HG02759 (cell line): ENCODE results near the gene C5.

ENCODE experiments used
- ATAC-seq: cut with Tn5 transposase; IDR thresholded peaks from one replicate; pipeline ENCODE4 v1.9.1; 2021; ENCODE audit warnings: mild to moderate bottlenecking, moderate library complexity; ENCODE audit not compliant: unreplicated experiment

The C5 gene

DNA sequence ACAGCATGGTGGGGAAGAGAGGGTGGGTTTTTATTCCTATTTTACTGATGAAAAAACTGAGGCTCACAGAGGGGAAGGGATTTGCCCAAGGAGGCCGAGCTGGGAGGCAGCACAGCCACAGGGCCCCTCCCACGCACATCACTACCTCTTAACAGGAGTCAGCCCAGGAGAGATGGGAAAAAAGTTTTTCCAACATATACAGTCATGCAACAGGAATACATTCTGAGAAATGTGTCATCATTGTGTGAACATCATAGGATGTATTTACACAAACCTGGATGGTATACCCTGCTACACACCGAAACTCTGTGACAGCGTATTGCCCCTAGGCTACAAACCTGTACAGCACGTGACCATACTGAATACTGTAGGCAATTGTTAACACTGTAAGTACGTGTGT lies 135.1 kb downstream of the C5 start:
- no peak for ATAC-seq

DNA sequence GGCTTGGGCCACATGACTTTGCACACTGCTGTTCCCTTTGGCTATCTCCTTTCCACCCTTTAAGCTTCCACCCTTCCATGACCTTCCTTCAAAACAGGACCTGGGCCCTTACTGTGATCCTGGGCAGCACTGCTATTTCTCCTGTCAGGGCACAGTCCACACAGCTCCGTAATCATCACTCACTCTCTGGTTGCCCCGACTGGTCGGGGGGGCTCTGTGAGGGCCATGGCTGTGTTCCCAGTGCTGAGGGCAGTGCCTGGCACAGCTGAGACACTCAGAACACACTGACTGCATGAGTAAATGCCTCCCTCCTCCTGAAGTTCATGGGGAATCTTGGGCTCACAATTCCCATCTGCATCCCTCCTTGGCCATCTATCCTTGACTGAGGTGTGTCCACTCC lies 135.7 kb downstream of the C5 start:
- ATAC-seq: no peak

DNA sequence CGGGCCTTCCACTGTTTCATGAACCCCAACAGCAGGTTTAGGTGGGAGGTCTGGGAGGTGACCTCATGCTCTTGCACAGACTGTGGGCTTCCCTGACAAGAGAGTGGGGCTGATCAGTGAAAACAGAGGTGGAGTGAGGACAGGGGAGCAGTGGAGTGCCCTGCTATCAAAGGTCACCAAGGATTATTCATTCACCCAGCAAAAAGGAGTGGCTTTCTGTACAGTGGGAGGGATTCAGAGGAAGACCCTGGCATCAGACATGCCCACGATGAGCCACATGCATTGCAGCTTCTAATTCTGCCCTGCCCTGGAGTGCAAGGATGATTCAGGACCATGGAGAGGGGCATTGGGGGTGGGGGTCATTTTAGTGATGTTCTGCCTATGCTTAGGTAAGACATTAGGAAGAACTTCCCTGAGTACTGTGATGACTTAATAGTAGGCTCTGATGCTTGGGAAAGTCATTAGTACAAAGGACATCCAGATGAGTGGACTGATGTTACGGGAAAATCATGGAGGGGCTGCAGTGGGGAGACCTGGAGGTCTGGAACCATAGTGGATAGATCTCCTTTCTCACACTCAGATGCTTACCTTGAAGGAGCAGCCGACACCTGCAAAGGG lies 136.3 kb downstream of the C5 start:
- ATAC-seq: no peak

DNA sequence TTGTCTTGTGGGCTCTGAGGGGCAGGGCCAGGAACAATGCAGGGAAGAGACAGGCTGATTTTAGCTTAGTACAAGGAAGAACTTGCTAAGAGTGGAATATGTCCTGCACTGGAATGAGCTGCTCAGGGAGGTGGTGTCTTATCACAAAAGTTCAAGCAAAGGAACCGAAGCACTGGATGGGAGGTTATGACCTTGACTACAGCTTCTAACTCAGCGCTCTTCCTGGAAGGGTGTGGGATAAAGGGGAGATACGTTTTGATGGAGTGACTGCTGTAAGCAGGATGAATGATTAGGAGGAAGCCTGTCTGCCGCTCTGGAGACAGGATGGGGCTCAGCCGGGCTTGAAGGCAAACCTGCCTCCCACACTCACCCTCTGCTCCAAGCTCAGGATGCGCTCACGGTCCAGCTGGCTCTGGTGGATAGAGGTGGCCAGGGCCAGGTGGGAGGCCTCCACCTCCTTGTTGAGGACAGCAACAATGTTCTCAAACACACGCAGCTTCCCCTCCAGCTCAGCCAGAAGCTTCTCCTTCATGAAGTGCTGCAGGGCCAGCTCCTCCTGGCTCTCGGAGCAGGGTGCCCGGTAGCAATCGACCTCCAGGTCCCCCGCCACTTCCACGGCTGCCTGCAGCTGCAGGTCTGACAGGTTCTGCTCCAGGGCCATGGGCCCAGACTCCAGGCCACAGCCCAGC lies 137.0 kb downstream of the C5 start:
- ATAC-seq: no peak

DNA sequence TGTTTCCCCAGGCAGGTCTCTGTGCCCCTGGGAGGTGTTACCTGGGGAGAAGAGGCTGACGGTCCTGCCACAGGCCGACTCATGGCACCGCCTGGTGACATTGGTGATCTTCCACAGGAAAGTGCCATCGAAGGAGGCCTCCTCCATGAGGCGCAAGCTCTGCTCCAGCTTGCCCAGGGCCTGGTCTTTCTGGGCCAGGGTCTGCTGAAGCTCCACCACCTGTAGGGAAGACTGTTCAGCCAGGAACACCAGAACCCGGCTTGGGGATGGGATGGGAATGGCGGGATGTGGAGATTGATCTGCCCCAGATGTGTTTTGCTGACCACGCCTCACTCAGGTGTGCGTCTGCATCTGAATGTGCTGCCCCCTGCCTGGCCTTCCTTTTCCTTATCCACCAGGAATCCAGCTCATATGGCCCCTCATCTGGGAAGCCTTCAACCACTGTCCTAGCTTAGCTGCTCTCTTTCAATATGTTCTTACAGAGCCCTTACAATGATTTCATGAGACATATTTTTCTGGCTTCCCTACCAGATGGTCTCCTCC lies 138.7 kb downstream of the C5 start:
- ATAC-seq: no peak

DNA sequence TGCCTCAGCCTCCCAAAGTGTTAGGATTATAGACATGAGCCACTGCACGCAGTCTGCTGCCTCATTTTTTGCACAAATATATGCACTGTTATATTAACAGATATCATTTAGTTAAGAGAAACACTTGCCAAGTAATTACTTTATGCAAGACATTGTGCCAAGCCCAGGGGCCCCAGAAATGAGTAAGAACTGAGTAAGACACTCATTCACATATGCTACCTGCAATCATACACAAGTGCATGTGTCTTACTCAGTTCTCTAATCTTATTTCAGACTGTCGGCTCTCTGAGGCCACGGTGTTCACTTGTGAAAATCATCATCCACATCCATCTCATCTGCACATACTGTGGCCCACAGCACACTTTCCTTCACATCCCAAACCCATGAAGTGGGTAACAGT lies 139.4 kb downstream of the C5 start:
- ATAC-seq: no peak

DNA sequence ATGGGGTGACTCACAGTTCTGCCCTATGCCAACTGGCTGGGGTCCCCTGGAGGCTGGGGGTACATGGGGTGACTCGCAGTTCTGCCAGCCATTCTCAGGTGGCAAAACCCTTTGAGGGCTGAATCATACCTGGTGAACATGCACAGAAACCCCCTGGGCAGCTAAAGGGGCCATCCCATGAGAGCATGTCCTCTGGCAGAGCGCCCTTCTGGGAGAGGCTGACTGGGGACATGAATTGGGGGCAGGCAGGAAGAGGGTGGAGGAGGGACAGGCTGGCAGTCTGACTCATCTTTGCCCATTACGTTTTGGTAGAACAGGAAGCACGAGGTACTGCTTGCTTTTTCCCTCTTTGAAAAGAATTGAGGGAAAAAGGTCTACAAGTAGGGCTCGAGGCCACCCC lies 140.2 kb downstream of the C5 start:
- no peak for ATAC-seq

DNA sequence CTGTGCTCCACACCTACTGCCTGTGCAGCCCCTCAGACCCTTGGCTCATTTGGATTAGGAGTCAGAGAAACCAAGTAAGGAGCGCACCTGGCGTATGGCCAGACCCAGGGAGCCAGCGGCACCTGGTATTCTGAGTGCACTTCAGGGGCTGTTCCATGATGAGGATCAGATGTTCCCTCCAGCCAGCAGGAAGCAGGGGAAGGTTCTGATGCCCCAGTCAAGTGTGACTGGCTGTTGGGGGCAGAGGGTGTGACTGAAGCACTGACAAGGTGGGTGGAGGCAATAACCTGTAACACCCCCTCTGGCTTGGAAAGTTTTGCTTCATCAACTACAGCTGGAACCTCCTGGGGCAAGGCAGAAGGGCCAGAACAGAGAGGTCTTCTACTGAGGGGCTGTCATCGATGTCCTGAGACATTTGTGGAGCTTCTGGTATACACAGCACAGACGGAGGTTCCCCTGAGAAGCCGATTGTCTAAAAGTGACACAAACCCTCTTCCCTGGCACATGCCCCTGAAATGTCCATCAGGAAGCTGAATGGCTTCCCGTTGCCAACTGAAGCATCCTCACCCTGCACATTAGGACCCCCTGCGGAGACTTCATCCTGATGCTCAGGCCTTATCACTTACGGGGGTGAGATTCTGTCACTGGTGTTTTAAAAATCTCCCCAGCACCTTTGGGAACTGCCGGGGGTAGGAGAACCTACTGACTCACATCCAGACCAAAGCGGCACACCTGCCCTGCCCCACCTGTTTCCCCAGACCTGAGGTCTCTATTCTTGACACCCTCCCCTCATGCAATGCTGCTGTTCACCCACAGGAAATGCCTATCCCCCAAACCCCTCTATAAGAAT lies 144.5 kb downstream of the C5 start:
- peak; percentile 39 for ATAC-seq

DNA sequence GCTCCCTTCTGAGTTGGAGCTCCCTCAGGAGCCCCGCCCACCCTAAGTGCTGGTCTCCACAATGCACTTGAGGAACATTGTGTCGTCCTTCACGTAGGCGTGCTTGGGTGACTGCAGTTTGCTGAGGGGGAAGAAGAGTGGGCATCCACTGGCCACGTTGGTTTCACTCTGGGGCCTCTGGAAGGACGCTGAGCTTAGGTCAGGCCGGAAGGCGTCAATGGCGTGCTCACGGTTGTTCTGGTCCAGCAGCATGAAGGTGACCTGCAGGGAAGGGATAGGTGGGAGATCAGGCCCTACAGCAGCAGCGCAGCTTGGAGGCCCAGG lies 145.1 kb downstream of the C5 start:
- no peak for ATAC-seq

DNA sequence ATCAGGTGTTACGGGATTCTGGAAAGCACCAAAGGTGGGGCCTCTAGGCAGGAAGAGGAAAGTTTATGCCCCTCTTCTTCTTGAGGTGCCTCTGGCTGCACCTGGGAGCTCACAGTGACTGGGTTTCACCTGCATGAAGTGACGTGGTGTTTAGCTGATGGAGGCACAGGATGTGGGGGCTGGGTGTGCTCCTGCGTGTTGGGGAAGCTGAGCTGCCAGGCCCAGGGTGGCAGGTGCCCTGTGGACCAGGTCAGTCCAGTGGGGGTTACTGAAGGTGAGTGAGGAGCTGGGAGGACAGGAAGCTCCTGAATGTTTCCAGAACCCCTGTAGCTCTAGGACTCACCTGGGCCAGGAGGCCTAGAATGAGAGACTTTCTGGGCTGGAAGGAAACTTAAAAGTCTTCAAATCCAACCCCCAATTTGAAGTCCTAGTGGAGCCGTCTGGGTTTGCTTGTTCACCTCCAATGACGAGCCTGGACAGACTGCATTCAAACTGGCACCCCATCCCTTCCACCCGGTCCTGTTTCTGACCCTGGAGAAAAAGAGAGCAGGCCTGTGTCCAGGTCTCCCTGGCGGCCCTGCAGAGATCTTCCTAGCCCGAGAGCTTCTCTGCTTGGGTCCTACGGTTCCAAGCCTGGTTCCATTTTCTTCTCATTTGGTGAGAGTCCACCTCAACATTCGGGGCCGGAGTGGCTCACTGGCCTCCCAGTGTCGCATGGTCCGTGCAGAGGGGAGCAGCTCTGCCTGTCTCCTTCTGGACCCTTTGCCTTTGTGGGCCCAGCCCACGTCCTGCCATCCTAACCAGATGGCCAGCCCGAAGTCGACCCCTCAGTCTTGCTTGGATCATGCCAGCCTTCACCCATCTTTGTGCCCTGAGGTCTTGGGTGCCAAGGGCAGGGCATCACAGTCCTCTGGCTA lies 145.8 kb downstream of the C5 start:
- ATAC-seq: no peak

DNA sequence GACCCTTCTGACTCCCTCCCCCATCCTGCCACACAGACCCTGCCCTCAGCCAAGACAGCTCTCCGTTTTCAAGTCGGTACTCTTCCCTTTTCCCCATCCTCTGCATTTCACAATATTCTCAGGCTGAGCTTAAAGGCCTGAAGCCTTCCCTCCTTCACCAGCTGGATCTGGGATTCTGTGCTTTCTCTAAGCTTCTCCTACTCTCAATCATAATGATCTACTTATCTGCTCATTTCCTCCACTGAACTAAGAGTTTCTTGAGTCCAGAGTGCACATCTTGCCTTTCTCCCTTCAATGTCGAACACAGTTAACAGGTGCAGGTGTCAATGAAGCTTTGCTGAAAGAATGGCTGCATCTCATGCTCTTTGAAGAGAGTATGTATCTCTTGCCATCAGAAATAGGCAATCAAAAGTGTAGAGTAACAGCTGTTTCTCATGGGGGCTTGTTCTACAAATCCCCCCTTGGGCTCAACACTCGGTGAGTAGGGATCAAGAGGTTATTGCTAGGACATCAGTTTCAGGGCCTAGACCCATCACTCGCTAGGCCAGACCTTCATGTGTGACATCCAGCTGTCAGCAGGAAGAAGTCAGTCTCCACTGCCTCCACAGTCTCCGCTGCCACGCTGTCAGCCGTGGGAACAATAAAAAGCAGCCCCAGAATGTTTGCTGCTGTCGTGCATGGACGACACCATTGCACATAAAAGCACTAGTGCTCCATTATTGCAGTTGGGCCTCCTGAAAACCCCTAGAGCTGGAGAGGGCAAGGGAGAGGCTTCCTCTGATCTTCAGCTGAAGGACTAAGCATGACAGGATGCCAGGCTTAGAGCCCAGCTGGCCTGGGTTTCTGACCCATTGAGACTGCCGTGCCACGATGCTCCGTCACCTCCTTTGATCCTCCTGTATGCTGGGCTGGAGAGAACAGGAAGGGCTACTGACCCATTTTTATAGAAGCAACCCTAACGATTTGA lies 147.2 kb downstream of the C5 start:
- no peak for ATAC-seq
